GM19025 (cell line): ENCODE data around the gene JOSD1.
"Not testable (repeated sequence)": the region's sequence is repeated elsewhere in the genome, so short reads cannot be mapped to it uniquely, and the experiment has no call there.

Source experiments
- ATAC-seq: cut with Tn5 transposase; IDR thresholded peaks from one replicate; pipeline ENCODE4 v1.9.1; 2021; ENCODE audit warnings: mild to moderate bottlenecking, low read depth, moderate library complexity; ENCODE audit not compliant: unreplicated experiment

The JOSD1 gene

GRCh38 chr22:38696606-38697424 lies 3.9 kb downstream of the JOSD1 start:
- ATAC-seq = no peak

- ATAC-seq = no peak
These were observed 5.8 kb downstream of the JOSD1 start for GRCh38 chr22:38694940-38695339.

GRCh38 chr22:38694049-38694448 lies 6.7 kb downstream of the JOSD1 start:
- ATAC-seq = no peak

- no peak for ATAC-seq
These were observed 11.1 kb downstream of the JOSD1 start for GRCh38 chr22:38689651-38690050.

GRCh38 chr22:38685761-38686160 lies 15.0 kb downstream of the JOSD1 start:
- no peak for ATAC-seq

GRCh38 chr22:38684895-38685294 lies 15.8 kb downstream of the JOSD1 start:
- ATAC-seq = no peak

GRCh38 chr22:38681582-38682335 lies 19.0 kb downstream of the JOSD1 start, which contains the start of gene TOMM22:
Gene TOMM22 (plus strand): TSS chr22:38681957. CDS start chr22:38681979, 22 bp downstream.
- ATAC-seq = peak; percentile 96

- ATAC-seq = no peak
These were observed 24.9 kb downstream of the JOSD1 start for GRCh38 chr22:38675833-38676232.

- ATAC-seq = no peak
These were observed 25.9 kb downstream of the JOSD1 start for GRCh38 chr22:38674888-38675287.

GRCh38 chr22:38657045-38657909 lies 43.5 kb downstream of the JOSD1 start:
- peak; percentile 21 for ATAC-seq

GRCh38 chr22:38656256-38657044 lies 44.3 kb downstream of the JOSD1 start, which contains the start of the genes CBY1 and FAM227A:
Gene CBY1 (plus strand): TSS chr22:38656638. CDS start chr22:38668055, 11,417 bp downstream.
Gene FAM227A (minus strand): TSS chr22:38656392. CDS start chr22:38650168, 6,224 bp downstream.
- ATAC-seq = peak; percentile 64

GRCh38 chr22:38655519-38656255 lies 45.1 kb downstream of the JOSD1 start:
- ATAC-seq = no peak

- no peak for ATAC-seq
These were observed 47.0 kb downstream of the JOSD1 start for GRCh38 chr22:38653741-38654140.

GRCh38 chr22:38652859-38653258 lies 47.9 kb downstream of the JOSD1 start:
- no peak for ATAC-seq

GRCh38 chr22:38649841-38650522 lies 50.8 kb downstream of the JOSD1 start:
- no peak for ATAC-seq

- ATAC-seq = no peak
These were observed 55.3 kb downstream of the JOSD1 start for GRCh38 chr22:38645430-38645829.

- ATAC-seq = not testable (repeated sequence)
These were observed 56.5 kb downstream of the JOSD1 start for GRCh38 chr22:38644245-38644644.

GRCh38 chr22:38641476-38642040 lies 59.2 kb downstream of the JOSD1 start:
- ATAC-seq = no peak
